DND-41 (cell line): Measurements from ENCODE around the gene RAPGEF1.

Source experiments
- CTCF ChIP-seq: IDR thresholded peaks from 2 replicates; pipeline ENCODE4 v1.5.1; 2012; ENCODE audit warnings: borderline replicate concordance, low read length, moderate library complexity, mild to moderate bottlenecking; ENCODE audit not compliant: poor library complexity, severe bottlenecking; ENCODE audit errors: extremely low read depth
- EZH2 ChIP-seq: IDR thresholded peaks from 3 replicates; pipeline ENCODE4 v1.6.1; 2012; ENCODE audit warnings: borderline replicate concordance, low read depth, mild to moderate bottlenecking, moderate library complexity, low read length, inconsistent platforms; ENCODE audit not compliant: severe bottlenecking

GRCh38 chr9:131567910-131568309, 172.0 kb downstream of the RAPGEF1 start:
- TF ChIP-seq CTCF (no peak), EZH2 (no peak)
